Esophagus (tissue), 2 donors: ENCODE results near the gene COL25A1. TPM values are rescaled to one million over a fixed set of nuclear protein-coding genes. Genes with fewer than 3 reads are reported as not detected.

ENCODE experiments used
- H3K27ac ChIP-seq, 2 donors: one replicate each; pipeline ENCODE4 v1.5.1; 2013; ENCODE audit warnings: low read depth in 2 of 2, mild to moderate bottlenecking in 2 of 2, inconsistent platforms in 1 of 2, low read length in 1 of 2, moderate library complexity in 1 of 2
- H3K27me3 ChIP-seq, 2 donors: one replicate each; pipeline ENCODE4 v1.6.1; 2013; ENCODE audit warnings: low read length in 2 of 2, control low read depth in 1 of 2, mild to moderate bottlenecking in 1 of 2; ENCODE audit not compliant: insufficient read depth in 2 of 2, control insufficient read depth in 1 of 2
- H3K36me3 ChIP-seq, 2 donors: one replicate each; pipeline ENCODE4 v1.6.1; 2013; ENCODE audit warnings: low read length in 1 of 2; ENCODE audit not compliant: control insufficient read depth in 2 of 2, insufficient read depth in 2 of 2
- H3K4me1 ChIP-seq, 2 donors: one replicate each; pipeline ENCODE4 v1.6.1; 2013; ENCODE audit warnings: low read length in 1 of 2; ENCODE audit not compliant: control insufficient read depth in 2 of 2, insufficient read depth in 2 of 2
- H3K4me3 ChIP-seq, 2 donors: one replicate each; pipeline ENCODE4 v1.5.1; 2013; ENCODE audit warnings: low read length in 2 of 2, mild to moderate bottlenecking in 2 of 2, low read depth in 1 of 2, moderate library complexity in 1 of 2
- H3K9me3 ChIP-seq, 2 donors: one replicate each; pipeline ENCODE4 v1.6.1; 2013; ENCODE audit warnings: mild to moderate bottlenecking in 2 of 2, low read depth in 1 of 2, low read length in 1 of 2, moderate library complexity in 1 of 2; ENCODE audit not compliant: control insufficient read depth in 2 of 2, insufficient read depth in 1 of 2
- WGBS, 2 donors: extraction: QIAGEN DNeasy Blood & Tissue Kit; methylation state at CpG; one replicate each; pipeline ENCODE4 v1.1.7; 2013; 5-methylcytosine and 5-hydroxymethylcytosine counted together
- polyA plus RNA-seq, 2 donors: library from polyadenylated mRNA; stranded (reverse); fragments of 200-250 nt; gene quantifications; one replicate each; pipeline ENCODE4 v1.2.3, GENCODE V29; 2013
- donor health status: healthy with polysubstance abuse.
- donor health status: Bipolar disorder and iron deficiency.

Gene COL25A1
- polyA plus RNA-seq: under 1 TPM; 0.02 to 0.06 TPM

- H3K4me3 ChIP-seq: peak within 1 kb of the TSS; percentile 37 to 58
- no peaks in the 10 kb centered on the region for H3K36me3 ChIP-seq
- peaks cover 4 to 7% of the 10 kb centered on the region in 2 donors for H3K27me3 ChIP-seq
- H3K9me3 ChIP-seq: peaks cover 0 to 3% of the 10 kb centered on the region in 2 donors
- peaks cover 3 to 9% of the 10 kb centered on the region in 2 donors for H3K4me1 ChIP-seq
- WGBS, 2 donors: 1 to 2% methylated on average over 75 to 76 of the region's 76 CpGs
- no peak within 1 kb of the TSS for H3K27ac ChIP-seq
These were observed at the start of gene COL25A1 for GRCh38 chr4:109302361-109303139. Gene COL25A1, minus strand, starts transcription at chr4:109302658.

GRCh38 chr4:109350121-109350520, 47.7 kb upstream of the COL25A1 start:
- Histone ChIP-seq H3K4me1 (no peaks in the 10 kb centered on the region), H3K27me3 (no peaks in the 10 kb centered on the region), H3K27ac (no peak overlapping the region), H3K4me3 (no peak overlapping the region), H3K9me3 (peaks cover 0 to 2% of the 10 kb centered on the region in 2 donors), H3K36me3 (no peaks in the 10 kb centered on the region)
- 83 to 100% methylated on average over 1 of the region's 1 CpG for WGBS, 2 donors

- 70 to 74% methylated on average over 10 of the region's 10 CpGs for WGBS, 2 donors
- Histone ChIP-seq H3K27me3 (no peaks in the 10 kb centered on the region), H3K36me3 (no peaks in the 10 kb centered on the region), H3K4me1 (no peaks in the 10 kb centered on the region), H3K9me3 (no peaks in the 10 kb centered on the region), H3K4me3 (no peak overlapping the region), H3K27ac (no peak overlapping the region)
These were observed 32.0 kb upstream of the COL25A1 start for GRCh38 chr4:109334129-109335105.

GRCh38 chr4:109332926-109333464, 30.5 kb upstream of the COL25A1 start:
- Histone ChIP-seq H3K9me3 (no peaks in the 10 kb centered on the region), H3K27ac (no peak overlapping the region), H3K36me3 (no peaks in the 10 kb centered on the region), H3K4me1 (no peaks in the 10 kb centered on the region), H3K4me3 (no peak overlapping the region), H3K27me3 (no peaks in the 10 kb centered on the region)
- WGBS, 2 donors: 68 to 73% methylated on average over 2 of the region's 2 CpGs

GRCh38 chr4:109327641-109328040, 25.2 kb upstream of the COL25A1 start:
- H3K4me3 ChIP-seq: no peak overlapping the region
- no peaks in the 10 kb centered on the region for H3K27me3 ChIP-seq
- 88 to 89% methylated on average over 2 of the region's 2 CpGs for WGBS, 2 donors
- H3K4me1 ChIP-seq: no peaks in the 10 kb centered on the region
- H3K36me3 ChIP-seq: no peaks in the 10 kb centered on the region
- H3K27ac ChIP-seq: no peak overlapping the region
- peaks cover 3% of the 10 kb centered on the region in 2 donors for H3K9me3 ChIP-seq

GRCh38 chr4:109325698-109326097, 23.2 kb upstream of the COL25A1 start:
- no peaks in the 10 kb centered on the region for H3K27me3 ChIP-seq
- no peak overlapping the region for H3K4me3 ChIP-seq
- peaks cover 3% of the 10 kb centered on the region in 2 donors for H3K9me3 ChIP-seq
- H3K27ac ChIP-seq: no peak overlapping the region
- H3K36me3 ChIP-seq: no peaks in the 10 kb centered on the region
- no peaks in the 10 kb centered on the region for H3K4me1 ChIP-seq
- WGBS, 2 donors: 79% methylated on average over 2 of the region's 2 CpGs

- Histone ChIP-seq H3K27ac (no peak overlapping the region), H3K9me3 (peaks cover 3% of the 10 kb centered on the region in 2 donors), H3K36me3 (no peaks in the 10 kb centered on the region), H3K4me1 (no peaks in the 10 kb centered on the region), H3K4me3 (no peak overlapping the region), H3K27me3 (no peaks in the 10 kb centered on the region)
These were observed 20.9 kb upstream of the COL25A1 start for GRCh38 chr4:109323348-109323747.

- Histone ChIP-seq H3K4me1 (no peaks in the 10 kb centered on the region), H3K4me3 (no peak overlapping the region), H3K27me3 (peaks cover 0 to 2% of the 10 kb centered on the region in 2 donors), H3K9me3 (peaks cover 3% of the 10 kb centered on the region in 2 donors), H3K27ac (no peak overlapping the region), H3K36me3 (no peaks in the 10 kb centered on the region)
- 93% methylated on average over 1 of the region's 1 CpG for WGBS, 2 donors
These were observed 18.8 kb upstream of the COL25A1 start for GRCh38 chr4:109321232-109321631.

GRCh38 chr4:109319684-109320083, 17.2 kb upstream of the COL25A1 start:
- Histone ChIP-seq H3K36me3 (no peaks in the 10 kb centered on the region), H3K4me1 (no peaks in the 10 kb centered on the region), H3K9me3 (peaks cover 3 to 6% of the 10 kb centered on the region in 2 donors), H3K4me3 (no peak overlapping the region), H3K27ac (no peak overlapping the region), H3K27me3 (peaks cover 0 to 2% of the 10 kb centered on the region in 2 donors)
- WGBS, 2 donors: 85 to 89% methylated on average over 2 of the region's 2 CpGs
